ENCODE data around the gene B4GALT5.

DNA sequence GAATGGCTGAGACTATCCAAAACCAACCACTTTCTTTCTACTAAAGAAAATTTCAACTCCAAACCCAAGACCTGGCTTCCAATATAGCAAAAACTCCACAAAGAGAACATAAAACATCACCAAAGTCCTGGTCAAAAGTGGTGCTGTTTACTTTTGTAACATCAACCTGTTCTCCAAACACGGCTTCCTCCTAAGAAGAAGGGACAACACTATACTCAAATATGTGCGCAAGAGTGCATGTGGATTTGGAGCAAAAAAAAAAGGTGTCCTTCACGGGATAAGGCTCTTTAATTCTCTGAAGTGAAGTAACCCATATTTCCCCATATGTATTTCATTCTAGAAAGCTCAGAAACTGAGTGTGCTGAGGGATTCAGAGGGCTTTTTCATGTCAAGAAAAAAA lies 6.6 kb downstream of the B4GALT5 start:
- TF ChIP-seq, protein P1, sequence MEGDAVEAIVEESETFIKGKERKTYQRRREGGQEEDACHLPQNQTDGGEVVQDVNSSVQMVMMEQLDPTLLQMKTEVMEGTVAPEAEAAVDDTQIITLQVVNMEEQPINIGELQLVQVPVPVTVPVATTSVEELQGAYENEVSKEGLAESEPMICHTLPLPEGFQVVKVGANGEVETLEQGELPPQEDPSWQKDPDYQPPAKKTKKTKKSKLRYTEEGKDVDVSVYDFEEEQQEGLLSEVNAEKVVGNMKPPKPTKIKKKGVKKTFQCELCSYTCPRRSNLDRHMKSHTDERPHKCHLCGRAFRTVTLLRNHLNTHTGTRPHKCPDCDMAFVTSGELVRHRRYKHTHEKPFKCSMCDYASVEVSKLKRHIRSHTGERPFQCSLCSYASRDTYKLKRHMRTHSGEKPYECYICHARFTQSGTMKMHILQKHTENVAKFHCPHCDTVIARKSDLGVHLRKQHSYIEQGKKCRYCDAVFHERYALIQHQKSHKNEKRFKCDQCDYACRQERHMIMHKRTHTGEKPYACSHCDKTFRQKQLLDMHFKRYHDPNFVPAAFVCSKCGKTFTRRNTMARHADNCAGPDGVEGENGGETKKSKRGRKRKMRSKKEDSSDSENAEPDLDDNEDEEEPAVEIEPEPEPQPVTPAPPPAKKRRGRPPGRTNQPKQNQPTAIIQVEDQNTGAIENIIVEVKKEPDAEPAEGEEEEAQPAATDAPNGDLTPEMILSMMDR (IDR thresholded peaks at IDR 0.05; ENCODE audit: insufficient read depth, low read length), result no peak
- TF ChIP-seq, protein P2, sequence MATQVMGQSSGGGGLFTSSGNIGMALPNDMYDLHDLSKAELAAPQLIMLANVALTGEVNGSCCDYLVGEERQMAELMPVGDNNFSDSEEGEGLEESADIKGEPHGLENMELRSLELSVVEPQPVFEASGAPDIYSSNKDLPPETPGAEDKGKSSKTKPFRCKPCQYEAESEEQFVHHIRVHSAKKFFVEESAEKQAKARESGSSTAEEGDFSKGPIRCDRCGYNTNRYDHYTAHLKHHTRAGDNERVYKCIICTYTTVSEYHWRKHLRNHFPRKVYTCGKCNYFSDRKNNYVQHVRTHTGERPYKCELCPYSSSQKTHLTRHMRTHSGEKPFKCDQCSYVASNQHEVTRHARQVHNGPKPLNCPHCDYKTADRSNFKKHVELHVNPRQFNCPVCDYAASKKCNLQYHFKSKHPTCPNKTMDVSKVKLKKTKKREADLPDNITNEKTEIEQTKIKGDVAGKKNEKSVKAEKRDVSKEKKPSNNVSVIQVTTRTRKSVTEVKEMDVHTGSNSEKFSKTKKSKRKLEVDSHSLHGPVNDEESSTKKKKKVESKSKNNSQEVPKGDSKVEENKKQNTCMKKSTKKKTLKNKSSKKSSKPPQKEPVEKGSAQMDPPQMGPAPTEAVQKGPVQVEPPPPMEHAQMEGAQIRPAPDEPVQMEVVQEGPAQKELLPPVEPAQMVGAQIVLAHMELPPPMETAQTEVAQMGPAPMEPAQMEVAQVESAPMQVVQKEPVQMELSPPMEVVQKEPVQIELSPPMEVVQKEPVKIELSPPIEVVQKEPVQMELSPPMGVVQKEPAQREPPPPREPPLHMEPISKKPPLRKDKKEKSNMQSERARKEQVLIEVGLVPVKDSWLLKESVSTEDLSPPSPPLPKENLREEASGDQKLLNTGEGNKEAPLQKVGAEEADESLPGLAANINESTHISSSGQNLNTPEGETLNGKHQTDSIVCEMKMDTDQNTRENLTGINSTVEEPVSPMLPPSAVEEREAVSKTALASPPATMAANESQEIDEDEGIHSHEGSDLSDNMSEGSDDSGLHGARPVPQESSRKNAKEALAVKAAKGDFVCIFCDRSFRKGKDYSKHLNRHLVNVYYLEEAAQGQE (IDR thresholded peaks at IDR 0.05; ENCODE audit: insufficient replicate concordance, low read depth), result no peak
